B cell (primary cell): Measurements from ENCODE around the gene JPH2.

ENCODE experiments used
- CTCF ChIP-seq: fragments of 200-600 bp; IDR thresholded peaks from one replicate; pipeline ENCODE4 v1.8.0; 2022; ENCODE audit warnings: antibody characterized with exemption, mild to moderate bottlenecking
- EZH2 ChIP-seq: IDR thresholded peaks from 2 replicates; pipeline ENCODE4 v1.6.1; 2012; ENCODE audit warnings: borderline replicate concordance, low read depth, mild to moderate bottlenecking, moderate library complexity, low read length; ENCODE audit not compliant: insufficient read depth, poor library complexity, severe bottlenecking

DNA sequence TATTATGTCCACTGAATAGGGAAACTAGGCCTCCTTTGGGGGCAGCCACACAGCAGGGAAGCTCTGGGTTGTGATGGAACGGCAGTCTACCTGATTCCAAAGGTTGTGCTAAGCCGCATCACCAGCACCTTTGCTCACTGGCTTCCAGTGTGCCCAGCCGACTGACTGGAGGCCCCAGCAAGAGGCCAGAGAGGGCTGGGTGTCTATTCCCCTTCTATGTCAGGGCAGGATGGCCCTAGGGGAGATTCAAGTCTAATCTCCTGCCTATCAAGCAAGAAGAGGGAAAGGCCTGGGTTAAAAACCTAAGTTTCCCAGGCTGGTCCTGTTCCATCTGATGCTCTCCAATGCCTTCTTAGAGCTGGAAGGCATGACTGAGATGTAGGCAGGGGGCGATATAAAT is 53.6 kb downstream of the JPH2 start:
- TF ChIP-seq CTCF (no peak), EZH2 (no peak)
